Epithelial cell of proximal tubule (primary cell): Measurements from ENCODE around the gene STAB1. TPM values are rescaled to one million over a fixed set of nuclear protein-coding genes. Genes with fewer than 3 reads are reported as not detected.

Source experiments
- DNase-seq: peaks from one replicate; pipeline ENCODE4 v3.0.0-alpha.2; 2011; ENCODE audit warnings: low read depth
- H3K4me3 ChIP-seq: 2 replicates; pipeline ENCODE4 v1.5.1; 2011; ENCODE audit warnings: low read depth, mild to moderate bottlenecking, low read length
- total RNA-seq: library from RNA; depleted of rRNA; stranded (reverse); fragments of >200 nt; gene quantifications from 2 replicates; pipeline ENCODE4 v1.2.3, GENCODE V29; 2015
- TF ChIP-seq, protein P1 (sequence below): conservative IDR thresholded peaks from 2 replicates; pipeline ENCODE4 v1.5.1; 2012; ENCODE audit warnings: low read depth, mild to moderate bottlenecking, low read length

Gene STAB1
- total RNA-seq, 1 donor from 2014 or later: 0.52 TPM

DNA sequence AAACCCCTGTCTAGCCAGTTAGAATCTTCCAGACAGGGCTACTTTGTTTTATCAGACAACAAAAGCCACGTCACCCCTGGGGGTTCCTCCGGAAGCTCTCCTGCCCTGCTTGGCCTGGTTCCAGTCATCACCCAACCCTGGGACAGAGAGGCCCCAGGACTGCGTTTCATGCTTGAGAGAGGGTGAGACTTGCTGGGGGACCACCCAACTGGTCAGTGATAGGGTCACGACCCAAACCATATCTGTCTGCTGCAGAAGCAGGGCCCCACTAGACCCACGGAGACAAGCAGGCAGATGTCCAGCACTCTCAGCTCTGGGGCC lies 37.3 kb downstream of the STAB1 start:
- no peak for DNase-seq
- peak overlapping the region; percentile 77 for H3K4me3 ChIP-seq
- TF ChIP-seq, protein P1, sequence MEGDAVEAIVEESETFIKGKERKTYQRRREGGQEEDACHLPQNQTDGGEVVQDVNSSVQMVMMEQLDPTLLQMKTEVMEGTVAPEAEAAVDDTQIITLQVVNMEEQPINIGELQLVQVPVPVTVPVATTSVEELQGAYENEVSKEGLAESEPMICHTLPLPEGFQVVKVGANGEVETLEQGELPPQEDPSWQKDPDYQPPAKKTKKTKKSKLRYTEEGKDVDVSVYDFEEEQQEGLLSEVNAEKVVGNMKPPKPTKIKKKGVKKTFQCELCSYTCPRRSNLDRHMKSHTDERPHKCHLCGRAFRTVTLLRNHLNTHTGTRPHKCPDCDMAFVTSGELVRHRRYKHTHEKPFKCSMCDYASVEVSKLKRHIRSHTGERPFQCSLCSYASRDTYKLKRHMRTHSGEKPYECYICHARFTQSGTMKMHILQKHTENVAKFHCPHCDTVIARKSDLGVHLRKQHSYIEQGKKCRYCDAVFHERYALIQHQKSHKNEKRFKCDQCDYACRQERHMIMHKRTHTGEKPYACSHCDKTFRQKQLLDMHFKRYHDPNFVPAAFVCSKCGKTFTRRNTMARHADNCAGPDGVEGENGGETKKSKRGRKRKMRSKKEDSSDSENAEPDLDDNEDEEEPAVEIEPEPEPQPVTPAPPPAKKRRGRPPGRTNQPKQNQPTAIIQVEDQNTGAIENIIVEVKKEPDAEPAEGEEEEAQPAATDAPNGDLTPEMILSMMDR: no peak

DNA sequence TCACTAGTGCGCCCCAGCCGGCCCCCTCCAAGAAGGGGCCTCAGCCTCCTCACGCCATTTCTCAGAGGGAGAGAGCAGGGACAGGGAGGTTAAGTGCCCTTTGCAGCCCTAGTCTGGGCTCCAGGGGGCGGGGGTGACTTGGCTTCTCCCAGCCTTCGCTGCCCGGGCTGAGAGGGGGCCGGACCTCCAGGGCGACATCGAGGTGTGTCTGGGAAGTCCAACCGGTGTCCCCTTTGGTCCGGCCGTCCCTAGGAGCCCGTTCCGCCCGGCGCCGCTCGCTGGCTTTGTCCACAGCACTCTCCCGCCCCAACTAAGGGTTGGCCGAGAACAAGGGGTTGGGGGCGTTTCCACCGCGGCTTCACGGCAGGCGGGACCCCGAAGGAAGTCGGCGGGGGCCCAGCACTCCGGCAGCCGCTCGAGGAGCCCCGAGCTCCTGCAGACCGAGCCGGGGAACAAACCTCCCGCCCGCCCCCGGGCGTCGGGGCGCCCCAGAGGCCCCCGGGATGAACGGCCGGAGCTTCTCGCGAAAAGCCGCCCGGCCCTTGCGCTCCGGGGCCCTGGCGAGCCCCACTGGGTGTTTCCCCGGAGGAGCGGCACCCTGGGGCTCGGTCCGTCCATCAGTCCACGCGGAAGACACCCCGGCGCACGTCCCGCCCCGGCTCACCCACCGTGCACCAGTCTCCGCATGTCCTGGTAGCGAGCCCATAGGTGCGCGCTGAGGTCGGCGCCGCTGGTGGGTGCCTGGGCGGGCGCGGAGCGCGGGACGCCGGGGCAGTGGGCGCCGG lies 37.9 kb downstream of the STAB1 start:
- H3K4me3 ChIP-seq: peak overlapping the region; percentile 77
- DNase-seq: no peak
- TF ChIP-seq, protein P1: no peak

DNA sequence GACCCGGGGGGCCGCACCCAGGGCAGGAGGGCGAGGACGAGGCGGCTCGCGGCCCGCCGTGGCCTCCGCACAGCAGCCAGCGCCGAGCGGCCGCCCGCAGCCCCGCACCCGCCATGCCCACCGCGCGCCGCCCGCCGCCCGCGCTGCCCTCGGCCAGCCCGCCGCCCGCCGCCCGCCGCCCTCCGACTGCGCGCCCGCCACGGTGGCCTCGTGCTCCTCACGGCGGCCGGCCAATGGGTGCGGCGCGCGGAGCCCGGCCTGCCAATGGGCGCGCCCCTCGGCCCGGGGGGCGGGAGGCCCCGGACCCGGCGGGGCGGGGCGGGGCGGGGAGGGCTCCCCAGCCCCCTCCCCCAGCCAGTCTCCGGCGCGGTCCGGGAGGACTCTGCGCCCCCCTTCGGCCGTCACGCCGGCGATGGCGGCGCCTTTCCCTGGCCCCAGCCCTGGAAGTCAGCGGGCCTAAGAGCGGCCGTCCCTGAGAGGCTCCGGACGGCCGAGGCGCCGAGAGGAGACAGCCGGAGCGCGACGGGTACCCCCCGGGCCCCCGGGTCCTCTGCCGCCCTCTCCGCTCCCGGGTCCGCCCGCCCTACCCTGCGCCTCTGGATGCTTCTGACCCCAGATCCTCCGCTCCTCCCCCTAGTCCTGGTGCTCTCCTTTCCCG lies 38.6 kb downstream of the STAB1 start, which contains the start of gene NT5DC2:
NT5DC2 (minus strand) TSS at position 235 of the 658 bp plus-strand sequence; CDS start at position 115, 120 bp downstream.
- no peak for DNase-seq
- H3K4me3 ChIP-seq: peak within 1 kb of the TSS; percentile 79
- TF ChIP-seq, protein P1: no peak

DNA sequence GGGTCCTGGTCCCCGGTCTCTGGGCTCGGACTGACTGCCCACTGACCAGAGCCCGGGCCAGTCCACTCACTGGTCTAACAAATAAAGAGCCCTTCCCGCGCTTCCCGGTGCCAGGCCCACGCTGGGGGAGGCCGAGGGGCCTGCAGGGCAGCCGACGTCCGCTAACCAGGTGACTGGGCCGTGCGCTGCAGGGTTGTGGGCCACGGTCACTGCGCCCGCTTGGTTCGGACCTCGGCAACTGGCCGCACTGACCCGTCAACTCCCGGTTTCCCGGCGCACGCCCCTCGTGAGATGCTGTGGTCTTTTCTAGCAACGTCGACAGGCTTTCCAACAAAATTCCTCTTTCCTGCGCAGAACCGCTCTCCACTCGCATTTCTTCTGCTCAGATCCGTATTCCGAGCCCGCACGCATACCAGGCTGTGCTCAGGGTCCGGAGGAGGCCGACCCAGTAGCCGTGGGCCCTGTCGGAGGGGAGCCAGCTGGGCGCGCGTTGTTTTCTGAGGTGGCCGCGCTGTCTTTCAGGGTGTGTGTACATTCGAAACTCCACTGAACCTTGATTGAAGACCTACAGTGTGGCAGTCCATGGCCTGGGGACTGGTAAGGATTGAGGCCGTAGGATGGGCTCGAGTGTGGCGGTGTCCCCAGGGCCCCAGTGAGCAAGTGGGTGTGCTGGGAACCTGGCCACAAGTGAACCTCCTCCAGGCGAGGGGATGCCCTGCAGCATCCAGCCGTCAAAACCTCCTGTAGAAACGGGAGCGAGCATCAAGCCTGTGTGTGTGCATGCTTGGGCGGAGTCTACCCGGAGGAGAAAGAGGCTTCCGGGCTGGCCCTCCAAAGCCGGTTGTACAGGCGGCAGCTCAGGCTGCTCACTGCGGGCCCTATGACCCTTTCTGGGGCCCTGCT lies 39.4 kb downstream of the STAB1 start:
- peak overlapping the region; percentile 79 for H3K4me3 ChIP-seq
- TF ChIP-seq, protein P1: no peak
- no peak for DNase-seq

DNA sequence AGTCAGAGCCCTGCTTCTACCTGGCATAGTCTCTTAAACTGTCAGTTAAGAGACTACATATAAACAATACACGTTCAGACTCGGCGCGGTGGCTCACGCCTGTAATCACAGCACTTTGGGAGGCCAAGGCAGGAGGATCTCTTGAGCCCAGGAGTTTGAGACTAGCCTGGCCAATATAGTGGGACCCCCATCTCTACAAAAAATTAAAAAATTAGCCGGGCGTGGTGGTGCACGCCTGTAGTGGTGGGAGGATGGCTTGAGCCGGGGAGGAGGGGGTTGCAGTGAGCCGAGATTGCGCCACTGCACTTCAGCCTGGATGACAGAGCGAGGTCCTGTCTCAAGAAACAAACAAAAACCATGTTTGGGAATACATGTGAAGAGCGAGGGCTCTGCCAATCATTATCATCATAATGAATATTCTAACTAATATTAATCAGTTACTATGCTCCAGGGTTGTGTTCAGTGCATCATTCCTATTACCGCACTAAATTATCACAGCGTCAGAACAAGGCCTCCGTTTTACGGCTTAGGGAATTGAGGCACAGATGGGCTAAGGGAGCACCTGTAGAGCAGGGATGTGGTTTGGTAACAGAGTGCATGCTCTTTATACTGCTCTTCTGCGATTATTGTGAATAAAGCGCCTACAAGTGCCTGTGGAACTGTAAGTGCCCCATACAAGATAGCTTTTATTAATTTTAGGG lies 40.4 kb downstream of the STAB1 start:
- peak overlapping the region; percentile 39 for H3K4me3 ChIP-seq

DNA sequence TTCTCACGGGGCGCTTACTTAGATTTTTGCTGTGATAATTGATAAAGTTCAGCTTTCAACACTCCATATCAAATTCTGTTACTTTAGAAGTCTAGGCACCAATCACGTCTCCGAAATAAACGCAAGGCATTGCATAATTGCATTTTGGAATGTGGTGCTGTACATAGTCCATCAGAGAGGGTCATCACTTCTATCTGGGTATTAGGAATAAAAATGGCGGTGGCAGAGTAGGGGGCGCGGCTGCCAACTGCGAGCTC lies 40.9 kb downstream of the STAB1 start:
- H3K4me3 ChIP-seq: peak overlapping the region; percentile 39
- DNase-seq: no peak
- TF ChIP-seq, protein P1: no peak

More for the DNA sequence above, 40.4 kb downstream of the STAB1 start:
- TF ChIP-seq, protein P1: no peak
- no peak for DNase-seq
